ENCODE measurements around the gene COPS9. TPM values are rescaled to one million over a fixed set of nuclear protein-coding genes. Genes with fewer than 3 reads are reported as not detected.

The COPS9 gene
- total RNA-seq, 6 donors from 2014 or later: 97.2 to 141 (median 129) TPM

GRCh38 chr2:240178564-240178963 lies 42.5 kb upstream of the COPS9 start:
- Histone ChIP-seq H3K4me3 (no peak overlapping the region), H3K4me1 (no peaks in the 10 kb centered on the region), H3K27me3 (no peaks in the 10 kb centered on the region), H3K27ac (no peak overlapping the region), H3K36me3 (no peaks in the 10 kb centered on the region), H3K9me3 (no peaks in the 10 kb centered on the region)
- no peak for ATAC-seq (ENCODE audit: low FRiP score in 2 of 2)
- WGBS, 2 donors: 72 to 84% methylated on average over 3 of the region's 3 CpGs
- no peak for TF ChIP-seq EP300 (IDR thresholded peaks at IDR 0.05)
- no peak for TF ChIP-seq CTCF (IDR thresholded peaks at IDR 0.05)
- no peak for TF ChIP-seq POLR2A (IDR thresholded peaks at IDR 0.05)
- TF ChIP-seq POLR2AphosphoS5 (IDR thresholded peaks at IDR 0.05): no peak
- DNase-seq: no peak

GRCh38 chr2:240174496-240174895 lies 38.4 kb upstream of the COPS9 start:
- ATAC-seq (ENCODE audit: low FRiP score in 2 of 2): no peak
- no peaks in the 10 kb centered on the region for H3K36me3 ChIP-seq
- no peaks in the 10 kb centered on the region for H3K9me3 ChIP-seq
- TF ChIP-seq EP300 (IDR thresholded peaks at IDR 0.05) (no peak), CTCF (IDR thresholded peaks at IDR 0.05) (no peak), POLR2A (IDR thresholded peaks at IDR 0.05) (no peak), POLR2AphosphoS5 (IDR thresholded peaks at IDR 0.05) (no peak)
- DNase-seq: no peak
- no peaks in the 10 kb centered on the region for H3K27me3 ChIP-seq
- no peaks in the 10 kb centered on the region for H3K4me1 ChIP-seq
- no peak overlapping the region for H3K27ac ChIP-seq
- no peak overlapping the region for H3K4me3 ChIP-seq
- 52 to 62% methylated on average over 7 of the region's 7 CpGs for WGBS, 2 donors

- H3K36me3 ChIP-seq: no peaks in the 10 kb centered on the region
- H3K4me3 ChIP-seq: no peak overlapping the region
- WGBS, 2 donors: 75 to 83% methylated on average over 11 to 13 of the region's 13 CpGs
- H3K27me3 ChIP-seq: no peaks in the 10 kb centered on the region
- ATAC-seq (ENCODE audit: low FRiP score in 2 of 2): no peak
- no peak overlapping the region for H3K27ac ChIP-seq
- DNase-seq: no peak
- no peaks in the 10 kb centered on the region for H3K4me1 ChIP-seq
- TF ChIP-seq POLR2AphosphoS5 (IDR thresholded peaks at IDR 0.05): no peak
- TF ChIP-seq EP300 (IDR thresholded peaks at IDR 0.05): no peak
- no peak for TF ChIP-seq CTCF (IDR thresholded peaks at IDR 0.05)
- no peaks in the 10 kb centered on the region for H3K9me3 ChIP-seq
Observed at GRCh38 chr2:240172071-240172895, 36.2 kb upstream of the COPS9 start.

- Histone ChIP-seq H3K4me1 (no peaks in the 10 kb centered on the region), H3K9me3 (no peaks in the 10 kb centered on the region), H3K36me3 (no peaks in the 10 kb centered on the region), H3K27ac (no peak overlapping the region), H3K4me3 (no peak overlapping the region), H3K27me3 (no peaks in the 10 kb centered on the region)
- ATAC-seq (ENCODE audit: low FRiP score in 2 of 2) (no peak), DNase-seq (no peak)
- 66 to 79% methylated on average over 3 of the region's 3 CpGs for WGBS, 2 donors
- TF ChIP-seq POLR2A (IDR thresholded peaks at IDR 0.05): no peak
- no peak for TF ChIP-seq POLR2AphosphoS5 (IDR thresholded peaks at IDR 0.05)
- TF ChIP-seq EP300 (IDR thresholded peaks at IDR 0.05): no peak
- TF ChIP-seq CTCF (IDR thresholded peaks at IDR 0.05): no peak
Observed at GRCh38 chr2:240170883-240171282, 34.8 kb upstream of the COPS9 start.

- DNase-seq (no peak), ATAC-seq (ENCODE audit: low FRiP score in 2 of 2) (no peak)
- WGBS, 2 donors: 36 to 37% methylated on average over 6 of the region's 6 CpGs
- no peak for TF ChIP-seq EP300 (IDR thresholded peaks at IDR 0.05)
- TF ChIP-seq POLR2A (IDR thresholded peaks at IDR 0.05): no peak
- TF ChIP-seq CTCF (IDR thresholded peaks at IDR 0.05): no peak
- no peak for TF ChIP-seq POLR2AphosphoS5 (IDR thresholded peaks at IDR 0.05)
- Histone ChIP-seq H3K9me3 (no peaks in the 10 kb centered on the region), H3K36me3 (no peaks in the 10 kb centered on the region), H3K4me1 (no peaks in the 10 kb centered on the region), H3K27me3 (no peaks in the 10 kb centered on the region), H3K27ac (no peak overlapping the region), H3K4me3 (no peak overlapping the region)
Observed at GRCh38 chr2:240170354-240170735, 34.2 kb upstream of the COPS9 start.
